Cortex of kidney (tissue), 1 donor: ENCODE results near the gene PIEZO1.

ENCODE experiments used
- DNase-seq: peaks from one replicate; lab custom pipeline; 2025; lab: John Stamatoyannopoulos, UW

PIEZO1 gene

GRCh38 chr16:88737298-88738150 is 47.5 kb downstream of the PIEZO1 start:
- no peak for DNase-seq

- no peak for DNase-seq
These were observed 48.5 kb downstream of the PIEZO1 start for GRCh38 chr16:88736496-88736895.

DNA sequence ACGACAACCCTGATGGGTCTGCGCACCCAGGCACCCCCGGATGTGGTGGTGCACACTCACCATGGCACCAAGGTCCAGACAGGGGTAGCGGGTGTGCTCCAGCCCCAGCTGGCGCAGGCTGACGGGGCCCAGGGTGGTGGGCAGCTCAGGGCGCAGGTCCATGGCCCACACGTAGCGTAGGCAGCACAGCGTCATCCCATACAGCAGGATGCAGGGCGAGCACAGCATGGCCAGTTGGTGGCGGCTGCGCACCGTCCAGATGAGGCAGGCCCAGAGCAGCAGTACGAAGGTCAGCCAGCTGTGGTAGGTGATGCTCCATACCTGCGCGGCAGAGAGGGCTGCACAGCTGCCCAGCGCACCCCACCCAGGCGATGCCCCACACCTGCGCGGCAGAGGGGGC is 48.9 kb downstream of the PIEZO1 start:
- DNase-seq: no peak

GRCh38 chr16:88735616-88736015 is 49.4 kb downstream of the PIEZO1 start:
- no peak for DNase-seq

- DNase-seq: no peak
These were observed 49.9 kb downstream of the PIEZO1 start for GRCh38 chr16:88735121-88735520.

DNA sequence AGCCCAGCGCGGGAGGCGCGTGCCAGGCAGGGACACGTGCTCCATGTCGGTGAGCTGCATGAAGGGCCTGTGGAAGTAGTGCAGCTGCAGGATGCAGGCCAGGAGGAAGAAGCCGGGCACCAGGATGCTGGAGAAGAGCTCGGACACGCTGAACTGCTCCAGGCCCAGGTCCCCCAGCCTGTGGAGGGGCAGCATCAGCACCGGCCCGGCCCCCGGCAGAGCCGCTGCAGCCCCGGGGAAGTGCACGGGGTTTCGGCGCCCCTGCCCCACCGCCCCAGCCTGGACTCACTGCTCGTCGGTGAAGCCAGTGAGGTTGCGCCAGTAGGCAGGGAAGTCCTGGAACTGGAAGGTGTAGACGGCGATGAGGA is 50.7 kb downstream of the PIEZO1 start:
- DNase-seq: no peak

DNA sequence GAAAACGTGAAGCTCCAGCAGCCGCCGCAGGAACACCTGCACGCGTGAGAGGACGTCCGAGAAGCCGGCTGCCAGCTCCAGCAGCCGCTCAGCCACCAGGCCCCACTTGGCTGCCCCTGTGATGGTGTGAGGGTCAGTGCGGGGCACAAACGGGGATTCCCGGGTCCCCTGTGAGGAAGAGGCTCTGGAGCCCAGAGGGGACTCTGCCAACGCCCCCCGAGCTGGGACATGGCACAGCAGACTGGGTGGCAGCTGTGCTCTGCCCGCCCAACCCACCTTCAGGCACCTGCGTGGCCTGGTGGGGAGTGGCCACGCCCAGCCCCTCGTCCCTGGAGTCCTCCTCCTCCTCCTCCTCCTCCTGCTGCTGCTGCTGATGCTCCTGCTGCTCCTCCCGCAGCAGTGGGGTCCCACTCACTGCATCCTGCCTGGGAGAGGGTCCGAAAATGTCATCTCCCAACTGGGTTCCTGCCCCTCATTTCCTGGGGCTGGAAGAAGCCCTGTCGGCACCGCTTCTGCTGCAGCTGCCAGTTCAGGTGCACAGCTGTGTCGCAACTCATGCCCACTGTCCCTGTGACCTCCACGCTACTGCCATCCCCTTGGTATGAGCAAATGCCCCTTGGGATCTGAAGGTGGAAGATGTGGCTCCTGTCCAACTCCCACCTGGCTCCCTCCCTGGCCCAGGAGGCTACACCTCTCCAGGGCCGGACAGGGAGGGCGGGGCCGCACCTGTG is 51.2 kb downstream of the PIEZO1 start:
- DNase-seq: no peak

GRCh38 chr16:88732961-88733294 is 52.1 kb downstream of the PIEZO1 start:
- DNase-seq: no peak

DNA sequence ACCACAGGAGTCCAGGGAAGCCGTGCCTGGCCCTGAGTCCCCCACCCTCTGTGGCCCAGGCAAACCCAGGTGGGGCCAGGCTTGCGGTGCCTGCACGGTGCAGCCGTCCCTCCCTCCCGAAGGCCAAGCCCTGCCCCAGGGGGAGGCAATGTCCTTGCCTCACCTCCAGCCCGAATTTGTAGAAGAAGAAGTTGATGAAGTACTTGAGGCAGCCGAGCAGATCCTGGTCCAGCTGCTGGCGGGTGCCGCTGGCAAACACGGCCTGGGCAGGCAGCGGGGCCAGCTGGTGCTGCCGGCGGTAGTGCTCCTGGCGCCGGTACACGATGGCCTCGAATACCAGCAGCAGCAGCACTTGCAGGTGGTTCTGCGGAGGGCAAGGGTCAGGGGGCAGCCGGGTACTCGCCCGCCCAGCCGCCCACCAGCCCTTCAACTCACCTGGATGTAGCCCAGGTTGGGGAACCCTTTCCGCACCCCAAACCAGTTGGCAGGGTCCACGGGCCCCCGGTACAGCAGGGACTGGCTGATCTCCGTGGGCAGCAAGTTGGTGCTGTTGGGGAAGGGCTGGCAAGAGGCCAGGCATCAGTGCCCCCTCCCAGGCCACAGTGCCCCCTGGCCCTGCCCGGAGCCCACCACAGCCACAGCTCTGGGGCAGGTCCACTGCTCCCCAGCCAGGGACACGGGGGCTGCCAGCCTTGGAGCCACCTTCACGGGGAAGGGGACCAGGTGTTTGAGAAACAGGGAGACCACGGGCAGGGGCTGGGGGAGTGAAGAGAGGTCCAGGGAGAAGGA is 52.7 kb downstream of the PIEZO1 start:
- no peak for DNase-seq

GRCh38 chr16:88731699-88732098 is 53.3 kb downstream of the PIEZO1 start:
- DNase-seq: no peak

- no peak for DNase-seq
These were observed 54.1 kb downstream of the PIEZO1 start for GRCh38 chr16:88730632-88731607.

GRCh38 chr16:88727871-88728270 is 57.1 kb downstream of the PIEZO1 start:
- no peak for DNase-seq

GRCh38 chr16:88726981-88727380 is 58.0 kb downstream of the PIEZO1 start:
- no peak for DNase-seq

DNA sequence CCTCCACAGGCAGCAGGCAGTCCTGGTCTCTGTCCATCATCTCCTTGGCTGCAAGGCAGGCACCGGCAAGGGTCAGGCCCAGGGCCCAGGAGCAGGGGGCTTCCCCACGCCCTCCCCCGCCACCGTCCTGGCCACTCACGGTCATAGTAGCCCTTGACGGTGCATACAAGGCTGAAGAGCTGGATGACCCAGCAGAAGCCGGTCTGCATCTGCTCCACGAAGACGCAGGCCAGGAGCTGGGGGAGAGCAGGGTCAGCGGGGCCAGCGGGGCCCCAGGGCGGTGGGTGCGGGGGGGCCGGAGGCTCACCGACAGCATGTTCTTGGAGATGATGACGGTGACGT is 58.6 kb downstream of the PIEZO1 start:
- no peak for DNase-seq

DNA sequence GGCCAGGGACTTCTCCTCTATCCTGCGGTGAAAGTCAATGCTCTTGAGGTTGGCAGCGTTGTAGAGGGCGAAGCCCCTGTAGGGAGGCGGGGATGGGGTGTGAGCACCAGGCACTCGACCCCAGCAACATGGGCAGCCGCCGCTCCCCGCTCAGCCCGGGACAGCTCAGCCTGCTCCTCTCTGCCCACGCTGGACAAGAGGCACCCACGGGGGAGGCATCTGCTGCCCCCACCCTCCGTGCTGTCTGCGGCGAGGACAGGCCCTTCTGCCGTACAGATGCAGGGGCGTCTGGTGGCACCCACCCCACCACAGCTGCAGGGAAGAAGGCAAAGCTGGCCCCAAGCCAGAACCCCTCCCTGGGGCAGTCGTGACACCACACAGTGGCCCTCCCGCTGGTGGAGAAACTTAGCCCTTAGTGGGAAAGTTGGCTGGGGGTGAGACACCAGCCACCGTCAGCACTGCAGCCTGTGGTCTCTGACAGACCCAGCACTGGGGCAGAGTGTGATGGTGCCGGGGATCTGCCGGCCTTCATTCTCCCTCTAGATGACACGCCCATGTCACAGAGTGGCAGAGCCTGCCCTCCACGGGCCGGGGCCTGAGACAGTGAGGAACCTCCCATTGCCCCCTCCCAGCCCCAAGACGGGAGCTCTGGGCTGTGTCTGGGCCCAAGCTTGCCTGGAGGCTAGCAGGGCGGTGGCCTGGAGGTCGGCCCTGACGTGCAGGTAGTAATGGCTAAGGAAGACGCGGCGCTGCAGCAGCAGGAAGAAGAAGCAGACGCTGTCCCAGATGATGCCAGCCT is 59.2 kb downstream of the PIEZO1 start:
- no peak for DNase-seq

GRCh38 chr16:88724855-88725555 is 60.0 kb downstream of the PIEZO1 start:
- no peak for DNase-seq

DNA sequence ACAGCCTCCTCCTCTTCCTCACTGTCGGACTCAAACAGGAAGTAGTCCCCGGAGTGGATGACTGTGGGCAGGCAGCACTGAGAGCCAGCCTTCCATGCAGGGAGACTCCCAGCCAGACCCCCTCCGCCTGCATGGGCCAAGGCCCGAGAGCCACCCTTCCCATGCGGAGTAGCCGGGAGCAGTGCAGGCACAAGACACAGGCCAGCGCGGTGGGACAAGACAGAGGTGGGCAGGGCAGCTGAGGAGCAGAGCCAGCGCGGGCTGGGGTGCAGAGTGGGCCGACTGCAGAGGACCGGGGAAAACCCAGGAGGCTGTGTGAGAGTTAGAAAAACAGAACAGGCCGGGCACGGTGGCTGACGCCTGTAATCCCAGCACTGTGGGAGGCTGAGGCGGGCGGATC is 61.1 kb downstream of the PIEZO1 start:
- DNase-seq: no peak

GRCh38 chr16:88723507-88723887 is 61.5 kb downstream of the PIEZO1 start:
- no peak for DNase-seq

DNA sequence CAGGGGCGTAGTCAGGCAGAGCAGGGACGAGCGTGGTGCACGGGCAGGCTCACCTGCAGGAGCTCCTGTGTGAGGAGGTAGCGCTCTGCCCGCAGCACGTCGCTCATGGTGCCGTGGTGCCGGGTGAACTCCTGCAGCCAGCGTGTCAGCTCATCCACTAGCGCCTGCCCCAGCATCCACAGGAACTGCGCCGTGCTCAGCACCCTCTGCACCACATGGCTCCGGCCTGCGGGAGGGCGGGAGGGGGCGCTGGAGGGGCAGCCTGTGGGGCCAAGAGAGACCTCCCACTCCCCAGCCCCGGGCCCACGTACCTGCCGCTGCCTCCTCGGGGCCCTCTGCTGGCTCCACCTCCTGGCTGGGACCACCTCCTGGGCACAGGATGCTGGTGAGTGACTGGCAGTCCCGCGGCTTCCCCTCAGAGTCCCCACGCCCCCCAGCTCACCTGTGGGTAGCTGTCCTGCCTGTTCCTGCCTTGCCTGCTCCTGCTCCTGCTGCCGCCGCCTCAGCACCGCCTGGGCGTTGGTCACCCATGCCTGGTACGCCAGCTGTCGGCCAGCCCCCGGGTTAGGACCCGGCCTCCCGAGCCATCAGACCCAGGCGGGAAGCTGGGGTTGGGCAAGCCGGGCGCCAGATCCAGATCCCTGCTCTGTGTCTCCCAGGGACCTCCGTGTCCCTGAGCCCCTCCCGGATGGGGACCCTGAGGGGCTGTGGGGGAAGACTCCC is 62.1 kb downstream of the PIEZO1 start:
- DNase-seq: no peak
